GM23248 (cell line): Measurements from ENCODE around the gene C1orf87.
"Not testable (repeated sequence)": the region's sequence is repeated elsewhere in the genome, so short reads cannot be mapped to it uniquely, and the experiment has no call there.

Experiments
- EZH2 ChIP-seq: fragments of 200-600 bp; sonication (generic); IDR thresholded peaks from 2 replicates; pipeline ENCODE4 v1.6.1; 2018; ENCODE audit warnings: antibody characterized with exemption, mild to moderate bottlenecking; ENCODE audit not compliant: insufficient read depth, poor library complexity, severe bottlenecking
- EZH2phosphoT487 ChIP-seq: fragments of 200-600 bp; sonication (generic); IDR thresholded peaks from 2 replicates; pipeline ENCODE4 v1.6.1; 2018; ENCODE audit warnings: antibody characterized with exemption, moderate library complexity, mild to moderate bottlenecking, low read depth; ENCODE audit not compliant: insufficient read depth

- not testable (repeated sequence) for TF ChIP-seq EZH2phosphoT487, EZH2
Observed at GRCh38 chr1:59969542-59970175, 103.9 kb downstream of the C1orf87 start.
